Dedifferentiated amniotic fluid mesenchymal stem cell (primary cell): ENCODE measurements around the gene ADORA1.

Source experiments
- DNase-seq: peaks from one replicate; pipeline ENCODE4 v3.0.0-alpha.2; 2016; ENCODE audit errors: extremely low spot score

Gene ADORA1

GRCh38 chr1:203140743-203141520, 13.4 kb downstream of the ADORA1 start:
- DNase-seq: no peak

- no peak for DNase-seq
These were observed 14.6 kb downstream of the ADORA1 start for GRCh38 chr1:203142124-203142523.

- no peak for DNase-seq
These were observed 15.3 kb downstream of the ADORA1 start for GRCh38 chr1:203142684-203143408.

- DNase-seq: no peak
These were observed 16.1 kb downstream of the ADORA1 start for GRCh38 chr1:203143641-203144040.

GRCh38 chr1:203144661-203145060, 17.1 kb downstream of the ADORA1 start:
- DNase-seq: no peak

GRCh38 chr1:203145321-203146041, 18.0 kb downstream of the ADORA1 start:
- DNase-seq: no peak

- DNase-seq: no peak
These were observed 18.5 kb downstream of the ADORA1 start for GRCh38 chr1:203146042-203146369.

GRCh38 chr1:203146537-203146936, 19.0 kb downstream of the ADORA1 start:
- no peak for DNase-seq

- DNase-seq: no peak
These were observed 19.9 kb downstream of the ADORA1 start for GRCh38 chr1:203147376-203147775.

GRCh38 chr1:203148127-203148526, 20.6 kb downstream of the ADORA1 start:
- no peak for DNase-seq

GRCh38 chr1:203148579-203148978, 21.1 kb downstream of the ADORA1 start:
- DNase-seq: no peak

- DNase-seq: no peak
These were observed 21.8 kb downstream of the ADORA1 start for GRCh38 chr1:203149188-203149840.

- no peak for DNase-seq
These were observed 23.2 kb downstream of the ADORA1 start for GRCh38 chr1:203150511-203151297.

GRCh38 chr1:203151362-203152157, 24.0 kb downstream of the ADORA1 start:
- DNase-seq: peak; percentile 31

- no peak for DNase-seq
These were observed 24.9 kb downstream of the ADORA1 start for GRCh38 chr1:203152158-203153034.

GRCh38 chr1:203153051-203153988, 25.8 kb downstream of the ADORA1 start:
- DNase-seq: no peak

- DNase-seq: peak; percentile 29
These were observed 26.7 kb downstream of the ADORA1 start for GRCh38 chr1:203153989-203154821.
